HFF-Myc (cell line): Measurements from ENCODE around the gene PPIL1.

Experiments
- DNase-seq: peaks from one replicate; pipeline ENCODE4 v3.0.0-alpha.2; 2011; ENCODE audit warnings: low read depth; ENCODE audit errors: extremely low read depth
- H3K4me3 ChIP-seq: replicated peaks from 2 replicates; pipeline ENCODE4 v1.5.1; 2011; ENCODE audit warnings: low read depth, mild to moderate bottlenecking, control low read depth, low read length
- TF ChIP-seq, protein P1 (sequence below): IDR thresholded peaks from 2 replicates; pipeline ENCODE4 v1.5.1; 2012; ENCODE audit warnings: mild to moderate bottlenecking, low read depth, low read length, control low read depth; ENCODE audit errors: missing control alignments

The PPIL1 gene

GRCh38 chr6:36875250-36875633 lies 639 bp upstream of the PPIL1 start:
- TF ChIP-seq, protein P1, sequence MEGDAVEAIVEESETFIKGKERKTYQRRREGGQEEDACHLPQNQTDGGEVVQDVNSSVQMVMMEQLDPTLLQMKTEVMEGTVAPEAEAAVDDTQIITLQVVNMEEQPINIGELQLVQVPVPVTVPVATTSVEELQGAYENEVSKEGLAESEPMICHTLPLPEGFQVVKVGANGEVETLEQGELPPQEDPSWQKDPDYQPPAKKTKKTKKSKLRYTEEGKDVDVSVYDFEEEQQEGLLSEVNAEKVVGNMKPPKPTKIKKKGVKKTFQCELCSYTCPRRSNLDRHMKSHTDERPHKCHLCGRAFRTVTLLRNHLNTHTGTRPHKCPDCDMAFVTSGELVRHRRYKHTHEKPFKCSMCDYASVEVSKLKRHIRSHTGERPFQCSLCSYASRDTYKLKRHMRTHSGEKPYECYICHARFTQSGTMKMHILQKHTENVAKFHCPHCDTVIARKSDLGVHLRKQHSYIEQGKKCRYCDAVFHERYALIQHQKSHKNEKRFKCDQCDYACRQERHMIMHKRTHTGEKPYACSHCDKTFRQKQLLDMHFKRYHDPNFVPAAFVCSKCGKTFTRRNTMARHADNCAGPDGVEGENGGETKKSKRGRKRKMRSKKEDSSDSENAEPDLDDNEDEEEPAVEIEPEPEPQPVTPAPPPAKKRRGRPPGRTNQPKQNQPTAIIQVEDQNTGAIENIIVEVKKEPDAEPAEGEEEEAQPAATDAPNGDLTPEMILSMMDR = no peak
- peak overlapping the region; percentile 73 for H3K4me3 ChIP-seq
- no peak for DNase-seq

GRCh38 chr6:36873612-36874442 lies 776 bp downstream of the PPIL1 start:
- TF ChIP-seq, protein P1 = peak; percentile 20
- peak overlapping the region; percentile 73 for H3K4me3 ChIP-seq
- DNase-seq = no peak

- TF ChIP-seq, protein P1 = no peak
- no peak for DNase-seq
- peak overlapping the region; percentile 73; the same call in 1 of the 2 replicates for H3K4me3 ChIP-seq
Measured at GRCh38 chr6:36873115-36873514, 1.5 kb downstream of the PPIL1 start.

- TF ChIP-seq, protein P1 = no peak
- H3K4me3 ChIP-seq = no peak overlapping the region
- no peak for DNase-seq
Measured at GRCh38 chr6:36871686-36872085, 2.9 kb downstream of the PPIL1 start.

GRCh38 chr6:36867471-36868224 lies 7.0 kb downstream of the PPIL1 start:
- DNase-seq = no peak
- H3K4me3 ChIP-seq = no peak overlapping the region
- TF ChIP-seq, protein P1 = no peak

- DNase-seq = no peak
- TF ChIP-seq, protein P1 = no peak
- no peak overlapping the region for H3K4me3 ChIP-seq
Measured at GRCh38 chr6:36865835-36866234, 8.8 kb downstream of the PPIL1 start.
